Large intestine (tissue), 3 donors: ENCODE data around the gene PPFIA3. TPM values are rescaled to one million over a fixed set of nuclear protein-coding genes. Genes with fewer than 3 reads are reported as not detected.
"Not testable (repeated sequence)": the region's sequence is repeated elsewhere in the genome, so short reads cannot be mapped to it uniquely, and the experiment has no call there.

ENCODE experiments used
- DNase-seq, 2 donors: peaks; one replicate each; pipeline versions ENCODE4 v3.0.0 to v3.0.0-alpha.2; 2013
- H3K27ac ChIP-seq: one replicate; pipeline ENCODE4 v1.5.1; 2013; ENCODE audit warnings: low read length
- H3K27me3 ChIP-seq: 2 replicates; pipeline ENCODE4 v1.6.1; 2013; ENCODE audit warnings: low read length; ENCODE audit not compliant: control insufficient read depth, insufficient read depth
- H3K36me3 ChIP-seq: 2 replicates; pipeline ENCODE4 v1.6.1; 2013; ENCODE audit warnings: low read length; ENCODE audit not compliant: control insufficient read depth, insufficient read depth
- H3K4me1 ChIP-seq: one replicate; pipeline ENCODE4 v1.6.1; 2013; ENCODE audit warnings: low read length; ENCODE audit not compliant: control insufficient read depth, insufficient read depth
- H3K4me3 ChIP-seq: one replicate; pipeline ENCODE4 v1.5.1; 2013; ENCODE audit warnings: low read length
- H3K9me3 ChIP-seq: one replicate; pipeline ENCODE4 v1.6.1; 2013; ENCODE audit warnings: mild to moderate bottlenecking, low read depth, low read length, moderate library complexity; ENCODE audit not compliant: control insufficient read depth
- WGBS: methylation state at CpG from one replicate; pipeline ENCODE4 v1.1.5; 2013; ENCODE audit warnings: low lambda C conversion rate; ENCODE audit not compliant: insufficient coverage; 5-methylcytosine and 5-hydroxymethylcytosine counted together
- polyA plus RNA-seq: library from polyadenylated mRNA; unstranded; fragments of 120-200 nt; gene quantifications from one replicate; pipeline ENCODE4 v1.2.1, GENCODE V29; 2013

PPFIA3 gene
- polyA plus RNA-seq, 1 donor = 5.9 TPM

DNA sequence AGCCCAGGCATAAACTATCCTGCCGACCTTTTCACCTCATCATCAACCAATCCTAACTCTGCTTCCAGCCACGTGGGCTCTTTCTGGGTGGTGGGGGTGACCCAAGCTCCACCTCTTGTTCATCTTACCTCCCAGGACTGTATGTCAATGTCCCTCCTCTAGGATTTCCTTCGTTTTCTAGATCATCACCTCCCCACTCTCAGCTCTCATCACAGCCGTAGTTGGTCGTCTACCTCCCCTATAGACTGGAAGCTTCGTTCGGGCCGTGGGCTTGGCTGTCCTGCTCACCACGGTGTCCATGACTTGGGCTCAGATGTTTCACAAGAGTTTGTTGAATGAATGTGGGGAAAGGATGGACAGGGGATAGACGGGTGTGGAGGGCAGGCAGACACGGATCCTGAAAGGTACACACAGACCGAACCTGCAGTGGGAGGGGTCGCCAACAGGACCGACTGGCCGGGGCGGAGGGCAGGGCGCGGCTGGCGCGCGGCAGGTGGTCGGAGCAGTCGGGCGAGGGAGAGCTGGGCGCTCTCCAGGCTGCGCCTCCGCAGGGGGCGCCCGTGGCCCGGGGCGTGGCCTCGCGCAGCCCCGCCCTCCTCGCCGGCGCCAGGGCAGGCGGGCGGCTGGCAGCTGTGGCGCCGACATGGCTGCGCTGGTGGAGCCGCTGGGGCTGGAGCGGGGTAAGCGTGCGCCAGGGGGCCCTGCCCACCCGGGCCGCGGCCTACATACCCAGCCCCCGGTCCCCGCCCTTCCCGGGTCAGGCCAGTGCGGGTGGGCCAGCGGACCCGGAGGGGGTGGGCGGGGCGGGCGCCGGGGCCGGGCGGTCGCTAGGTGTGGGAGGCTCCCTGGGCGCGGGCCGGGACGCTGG lies 5.3 kb upstream of the PPFIA3 start, which contains the start of gene LIN7B:
LIN7B (plus strand) TSS at position 609 of the 868 bp plus-strand sequence; CDS start at position 644, 35 bp downstream.
- Histone ChIP-seq H3K36me3 (peaks cover 10% of the 10 kb centered on the region), H3K4me3 (peak within 1 kb of the TSS; percentile 73), H3K27me3 (no peaks in the 10 kb centered on the region), H3K4me1 (peaks cover 19% of the 10 kb centered on the region), H3K27ac (peak within 1 kb of the TSS; percentile 67), H3K9me3 (no peaks in the 10 kb centered on the region)
- no CpG with 5 or more reads among the region's 66 CpGs for WGBS
- peak; percentile 67 to 79 for DNase-seq

DNA sequence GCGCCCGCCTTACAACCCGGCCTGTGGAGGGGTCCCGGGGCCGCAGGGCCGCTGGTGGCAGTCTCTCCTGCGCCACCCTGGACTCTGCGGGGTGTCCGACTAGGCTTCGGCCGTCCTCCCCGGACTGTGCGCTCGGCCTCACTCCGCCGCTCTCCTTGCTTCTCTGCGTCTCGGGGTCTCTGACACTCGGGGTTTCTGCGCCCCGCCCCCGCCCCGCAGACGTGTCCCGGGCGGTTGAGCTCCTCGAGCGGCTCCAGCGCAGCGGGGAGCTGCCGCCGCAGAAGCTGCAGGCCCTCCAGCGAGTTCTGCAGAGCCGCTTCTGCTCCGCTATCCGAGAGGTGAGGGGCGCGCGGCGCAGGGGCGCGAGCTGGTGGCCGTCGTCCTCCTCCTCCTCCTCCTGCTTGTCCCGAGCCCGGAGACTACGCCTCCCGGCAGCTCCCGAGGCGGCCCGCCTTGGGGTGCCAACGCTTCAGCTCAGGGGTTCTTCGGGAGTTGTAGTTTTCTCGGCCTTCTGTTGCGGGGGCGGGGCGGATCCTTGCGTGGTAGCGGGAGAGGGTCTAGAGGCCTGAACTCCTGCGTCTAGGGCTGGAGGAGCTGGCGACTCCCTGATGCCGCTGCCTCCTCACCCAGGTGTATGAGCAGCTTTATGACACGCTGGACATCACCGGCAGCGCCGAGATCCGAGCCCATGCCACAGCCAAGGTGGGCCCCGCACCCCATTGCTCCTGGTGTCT lies 4.5 kb upstream of the PPFIA3 start:
- Histone ChIP-seq H3K27me3 (peaks cover 3% of the 10 kb centered on the region), H3K27ac (peak overlapping the region; percentile 67), H3K4me1 (peaks cover 21% of the 10 kb centered on the region), H3K36me3 (peaks cover 3% of the 10 kb centered on the region), H3K9me3 (peaks cover 2% of the 10 kb centered on the region), H3K4me3 (peak overlapping the region; percentile 73)
- WGBS = no CpG with 5 or more reads among the region's 68 CpGs
- DNase-seq = peak; percentile 48 to 73

DNA sequence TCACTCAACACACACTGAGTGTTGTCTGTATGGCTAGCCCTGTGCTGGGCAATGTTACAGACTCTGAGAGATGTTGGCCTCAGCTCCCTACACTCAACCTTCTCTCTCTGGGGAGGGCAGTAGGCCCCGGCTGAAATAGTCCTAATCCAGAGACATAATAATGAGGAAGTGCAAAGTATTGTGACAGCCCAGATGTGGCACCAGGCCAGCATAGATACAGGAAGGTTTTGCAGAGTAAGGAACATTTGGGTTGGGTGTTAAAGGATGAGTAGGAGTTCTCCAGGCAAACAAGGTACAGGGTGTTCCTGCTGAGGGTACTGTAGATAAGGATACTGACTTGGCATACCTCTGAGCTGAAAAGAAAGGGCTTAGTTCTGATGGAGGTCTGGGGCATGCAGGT lies 2.8 kb upstream of the PPFIA3 start:
- peaks cover 3% of the 10 kb centered on the region for H3K36me3 ChIP-seq
- H3K4me1 ChIP-seq = peaks cover 22% of the 10 kb centered on the region
- no peak overlapping the region for H3K27ac ChIP-seq
- peaks cover 19% of the 10 kb centered on the region for H3K27me3 ChIP-seq
- H3K4me3 ChIP-seq = no peak overlapping the region
- no peak for DNase-seq
- peaks cover 3% of the 10 kb centered on the region for H3K9me3 ChIP-seq
- no CpG with 5 or more reads among the region's 1 CpG for WGBS

DNA sequence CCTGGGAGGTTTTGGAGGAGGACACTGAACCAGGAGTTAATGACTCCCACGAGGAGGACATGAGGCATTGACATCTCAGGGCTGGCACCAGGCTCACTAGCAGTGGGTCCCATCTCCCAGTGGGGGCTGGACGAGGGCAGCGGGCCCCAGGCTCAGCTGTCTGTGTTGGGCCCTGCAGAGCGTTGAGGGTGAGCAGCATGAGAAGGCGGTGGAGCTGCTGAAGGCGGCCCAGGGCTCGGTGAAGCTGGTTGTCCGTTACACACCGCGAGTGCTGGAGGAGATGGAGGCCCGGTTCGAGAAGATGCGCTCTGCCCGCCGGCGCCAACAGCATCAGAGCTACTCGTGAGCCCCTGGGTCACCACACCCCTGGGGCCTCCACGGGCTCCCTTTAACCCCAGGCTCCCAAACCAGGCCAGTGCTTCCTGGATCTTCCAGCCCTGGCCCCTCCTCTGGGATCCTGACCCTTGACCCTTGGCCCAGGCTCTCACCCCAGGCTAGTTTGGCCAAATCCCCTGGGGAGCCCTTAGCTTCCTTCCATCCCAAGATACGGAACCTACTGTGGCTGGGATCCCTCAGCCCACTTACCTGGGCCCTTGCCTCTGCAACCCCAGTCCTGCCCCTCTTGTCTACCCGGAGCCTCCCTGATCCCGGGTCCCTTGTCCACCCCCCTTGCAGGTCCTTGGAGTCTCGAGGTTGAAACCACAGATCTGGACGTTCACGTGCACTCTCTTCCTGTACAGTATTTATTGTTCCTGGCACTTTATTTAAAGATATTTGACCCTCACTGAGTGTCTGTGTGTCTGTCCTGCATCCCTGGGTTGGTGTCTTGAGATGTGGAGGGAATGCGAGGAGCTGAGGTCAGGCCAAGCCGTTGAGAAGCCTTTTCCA lies 1.4 kb upstream of the PPFIA3 start:
- H3K4me1 ChIP-seq = peaks cover 22% of the 10 kb centered on the region
- H3K4me3 ChIP-seq = peak overlapping the region; percentile 90
- H3K36me3 ChIP-seq = peaks cover 3% of the 10 kb centered on the region
- DNase-seq = no peak
- peak overlapping the region; percentile 97 for H3K27ac ChIP-seq
- WGBS = no CpG with 5 or more reads among the region's 26 CpGs
- peaks cover 19% of the 10 kb centered on the region for H3K27me3 ChIP-seq
- peaks cover 3% of the 10 kb centered on the region for H3K9me3 ChIP-seq

DNA sequence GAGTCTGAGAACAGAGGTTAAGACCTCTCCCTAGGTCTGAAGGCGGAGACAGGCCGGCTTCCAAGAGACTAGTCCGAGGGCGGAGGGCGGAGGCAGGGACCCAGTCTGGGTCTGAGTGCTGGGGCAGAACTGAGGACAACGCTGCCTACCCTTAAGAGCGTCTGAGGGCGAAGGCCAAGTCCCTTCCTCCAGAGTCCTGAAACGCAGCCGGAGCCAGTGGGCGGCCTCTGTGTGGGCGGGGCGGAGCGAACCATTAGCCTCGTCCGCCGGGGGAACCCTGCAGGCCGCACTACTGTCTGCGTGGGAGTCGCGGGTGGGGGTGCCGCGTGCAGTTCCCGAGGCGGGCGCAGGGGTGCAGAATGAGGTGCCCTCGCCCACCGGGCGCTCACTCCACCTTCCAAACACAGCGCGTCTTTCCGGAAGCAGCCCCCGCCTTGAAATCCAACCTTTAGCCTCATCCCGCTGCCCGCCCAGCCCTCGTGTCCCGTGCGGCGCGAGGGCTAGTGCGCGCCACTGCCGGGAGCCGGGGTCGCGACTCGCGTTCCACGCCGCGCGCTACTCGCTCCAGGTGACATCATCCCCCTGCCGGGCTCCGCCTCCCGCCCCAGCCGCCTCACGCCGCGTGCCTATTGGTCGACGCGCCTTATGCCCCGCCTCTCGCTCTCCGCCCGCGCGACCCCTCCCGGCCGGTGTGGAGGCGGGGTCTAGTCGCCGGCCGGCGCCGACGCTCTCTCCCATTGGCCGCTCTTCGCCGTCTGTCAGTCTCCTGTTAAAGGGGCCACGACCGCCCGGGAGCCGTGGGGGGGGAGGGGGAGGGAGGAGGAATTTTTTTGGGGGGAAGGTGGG lies 556 bp upstream of the PPFIA3 start, which contains the start of gene C19orf73:
C19orf73 (minus strand) TSS at position 579 of the 846 bp plus-strand sequence; CDS start at position 458, 121 bp downstream.
- Histone ChIP-seq H3K27ac (peak within 1 kb of the TSS; percentile 97), H3K27me3 (peaks cover 19% of the 10 kb centered on the region), H3K4me3 (peak within 1 kb of the TSS; percentile 90), H3K4me1 (peaks cover 19% of the 10 kb centered on the region), H3K9me3 (peaks cover 3% of the 10 kb centered on the region), H3K36me3 (peaks cover 3% of the 10 kb centered on the region)
- DNase-seq = peak; percentile 96
- WGBS = no CpG with 5 or more reads among the region's 85 CpGs

DNA sequence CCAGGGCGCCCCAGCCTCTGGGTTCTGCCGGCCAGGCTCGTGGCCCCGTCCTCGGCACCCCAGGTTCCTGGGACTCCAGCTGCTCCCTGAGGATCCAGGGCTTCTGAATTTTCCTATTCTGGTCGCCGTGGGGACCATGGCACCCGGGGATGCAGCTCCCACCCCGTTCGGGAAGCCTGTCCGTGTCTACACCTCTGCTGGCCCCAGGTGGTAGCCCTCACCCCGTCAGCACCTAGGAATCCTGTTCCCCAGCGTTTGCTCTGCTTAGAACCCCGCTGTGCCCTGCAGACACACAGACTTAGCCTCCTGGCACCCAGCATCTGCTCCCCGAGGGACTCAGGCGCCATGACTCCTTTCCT lies 960 bp downstream of the PPFIA3 start:
- peaks cover 3% of the 10 kb centered on the region for H3K36me3 ChIP-seq
- no peak for DNase-seq
- peaks cover 21% of the 10 kb centered on the region for H3K4me1 ChIP-seq
- no peak overlapping the region for H3K27ac ChIP-seq
- WGBS = no CpG with 5 or more reads among the region's 16 CpGs
- peaks cover 19% of the 10 kb centered on the region for H3K27me3 ChIP-seq
- H3K4me3 ChIP-seq = no peak overlapping the region
- peaks cover 3% of the 10 kb centered on the region for H3K9me3 ChIP-seq

DNA sequence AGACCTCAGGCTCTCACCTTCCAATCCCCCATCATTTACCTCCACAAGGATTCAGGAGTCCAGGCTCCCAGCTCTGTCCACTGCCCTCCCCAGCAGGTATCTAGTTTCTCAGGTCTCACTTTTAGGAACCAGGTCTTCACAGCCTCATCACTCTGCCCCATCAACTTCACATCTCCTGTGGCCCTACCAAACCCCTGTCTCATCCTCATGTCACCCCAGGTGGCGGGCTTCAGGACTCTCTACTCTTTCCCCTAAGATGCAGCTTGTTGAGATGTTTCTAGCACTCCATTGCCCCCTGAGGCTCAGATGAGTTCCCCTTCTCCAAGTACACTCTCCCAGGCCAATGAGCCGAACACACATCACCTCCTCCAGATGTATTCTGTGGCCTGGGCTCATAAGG lies 1.5 kb downstream of the PPFIA3 start:
- peaks cover 21% of the 10 kb centered on the region for H3K4me1 ChIP-seq
- peaks cover 19% of the 10 kb centered on the region for H3K27me3 ChIP-seq
- WGBS = 80% methylated on average over 1 of the region's 2 CpGs
- DNase-seq = no peak
- H3K4me3 ChIP-seq = no peak overlapping the region
- no peak overlapping the region for H3K27ac ChIP-seq
- peaks cover 3% of the 10 kb centered on the region for H3K9me3 ChIP-seq
- H3K36me3 ChIP-seq = peaks cover 3% of the 10 kb centered on the region

DNA sequence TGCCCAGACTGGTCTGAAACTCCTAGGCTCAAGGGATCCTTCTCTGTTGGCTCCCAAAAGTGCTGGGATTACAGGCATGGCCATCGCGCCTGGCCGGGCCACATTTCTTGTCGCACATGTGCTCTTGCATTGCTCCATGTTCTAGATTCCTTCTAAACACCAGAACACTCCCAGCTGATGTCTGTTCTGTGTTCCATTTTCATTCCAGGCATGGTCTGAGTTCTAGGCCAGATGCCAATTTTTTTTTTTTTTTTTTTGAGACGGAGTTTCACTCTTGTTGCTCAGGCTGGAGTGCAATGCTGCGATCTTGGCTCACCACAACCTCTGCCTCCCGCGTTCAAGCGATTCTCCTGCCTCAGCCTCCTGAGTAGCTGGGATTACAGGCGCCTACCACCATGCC lies 2.5 kb downstream of the PPFIA3 start:
- WGBS = no CpG with 5 or more reads among the region's 10 CpGs
- H3K4me3 ChIP-seq, H3K27ac ChIP-seq, H3K9me3 ChIP-seq, DNase-seq, H3K36me3 ChIP-seq: not testable (repeated sequence)
- peaks cover 22% of the 10 kb centered on the region for H3K27me3 ChIP-seq
- peaks cover 21% of the 10 kb centered on the region for H3K4me1 ChIP-seq

DNA sequence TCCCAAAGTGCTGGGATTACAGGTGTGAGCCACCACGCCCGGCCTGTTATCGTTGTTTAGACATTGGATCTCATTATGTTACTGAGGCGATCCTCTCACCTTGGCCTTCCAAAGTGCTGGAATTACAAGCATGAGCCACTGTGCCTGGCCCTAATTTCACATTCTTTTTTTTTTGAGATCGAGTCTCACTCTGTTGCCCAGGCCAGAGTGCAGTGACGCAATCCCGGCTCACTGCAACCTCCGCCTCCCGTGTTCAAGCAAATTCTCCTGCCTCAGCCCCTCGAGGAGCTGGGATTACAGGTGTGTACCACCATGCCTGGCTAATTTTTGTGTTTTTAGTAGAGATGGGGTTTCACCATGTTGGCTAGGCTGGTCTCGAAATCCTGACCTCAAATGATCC lies 3.9 kb downstream of the PPFIA3 start:
- H3K9me3 ChIP-seq, H3K36me3 ChIP-seq, H3K4me3 ChIP-seq, H3K27ac ChIP-seq, DNase-seq: not testable (repeated sequence)
- H3K27me3 ChIP-seq = peaks cover 22% of the 10 kb centered on the region
- no CpG with 5 or more reads among the region's 11 CpGs for WGBS
- H3K4me1 ChIP-seq = peaks cover 15% of the 10 kb centered on the region
